Esophagus squamous epithelium (tissue), 5 donors: ENCODE measurements around the gene SIRPG. TPM values are rescaled to one million over a fixed set of nuclear protein-coding genes. Genes with fewer than 3 reads are reported as not detected.
"Not testable (repeated sequence)": the region's sequence is repeated elsewhere in the genome, so short reads cannot be mapped to it uniquely, and the experiment has no call there.

ENCODE experiments used
- DNase-seq: peaks from one replicate; lab custom pipeline; 2025; lab: John Stamatoyannopoulos, UW
- H3K27ac ChIP-seq, 4 donors: fragments of 200-600 bp; sonication (generic); one replicate each; pipeline ENCODE4 v1.5.1; 2016 to 2019; ENCODE audit warnings: mild to moderate bottlenecking in 1 of 4
- H3K27me3 ChIP-seq, 4 donors: fragments of 200-600 bp; sonication (generic); 1 replicate in 3 of 4; 2 replicates in 1 of 4; pipeline versions ENCODE4 v1.5.1 to v1.6.0; 2017 to 2021; ENCODE audit warnings: antibody characterized with exemption in 1 of 4
- H3K36me3 ChIP-seq, 3 donors: fragments of 200-600 bp; sonication (generic); one replicate each; pipeline ENCODE4 v1.5.1; 2016 to 2019
- H3K4me1 ChIP-seq, 3 donors: fragments of 200-600 bp; sonication (generic); one replicate each; pipeline ENCODE4 v1.5.1; 2017 to 2019
- H3K4me3 ChIP-seq, 4 donors: fragments of 200-600 bp; sonication (generic); 1 replicate in 3 of 4; 2 replicates in 1 of 4; pipeline ENCODE4 v1.5.1; 2016 to 2019; ENCODE audit warnings: mild to moderate bottlenecking in 2 of 4, moderate library complexity in 1 of 4
- H3K9me3 ChIP-seq, 3 donors: fragments of 200-600 bp; sonication (generic); one replicate each; pipeline ENCODE4 v1.5.1; 2016 to 2019
- CTCF ChIP-seq, 6 experiments: fragments of 450-650 bp in 4 of 6; fragments of 200-600 bp in 2 of 6; sonication (generic) in 2 of 6; IDR thresholded peaks; one replicate each; pipeline ENCODE4 v1.5.1; 2016 to 2019; ENCODE audit warnings: antibody characterized with exemption in 6 of 6, mild to moderate bottlenecking in 4 of 6, moderate library complexity in 4 of 6
- POLR2A ChIP-seq, 4 donors: fragments of 450-650 bp; IDR thresholded peaks; one replicate each; pipeline ENCODE4 v1.6.1; 2017; ENCODE audit warnings: antibody characterized with exemption in 4 of 4, mild to moderate bottlenecking in 4 of 4, moderate library complexity in 3 of 4
- WGBS, 2 donors: methylation state at CpG; one replicate each; pipeline ENCODE4 v1.1.5; 2018; 5-methylcytosine and 5-hydroxymethylcytosine counted together
- intact Hi-C: fragments of 100-400 bp; cut with DNase I; formaldehyde crosslinking; loops from one replicate; pipeline ENCODE4 v1.15.0; 2022
- total RNA-seq, 4 donors: library from RNA; depleted of rRNA; stranded (reverse); fragments of >200 nt; gene quantifications; one replicate each; pipeline ENCODE4 v1.1.0, GENCODE V29; 2016
- donor health status: DM: yes; HTN: yes; CAD: no.

Gene SIRPG
- total RNA-seq, 4 donors from 2014 or later: 1.1 to 1.7 (median 1.5) TPM; not detected in 1

GRCh38 chr20:1619861-1620444, 37.6 kb downstream of the SIRPG start, which contains the start of gene SIRPB1:
TSS of gene SIRPB1 (minus strand) at chr20:1620009. CDS start at chr20:1619944, 65 bp downstream.
- Histone ChIP-seq H3K9me3 (no peaks in the 10 kb centered on the region), H3K27me3 (peaks cover 0 to 4% (median 0%) of the 10 kb centered on the region in 4 donors), H3K4me1 (no peaks in the 10 kb centered on the region), H3K27ac (peak within 1 kb of the TSS in 1 of 4 donors; percentile 6), H3K4me3 (no peak within 1 kb of the TSS), H3K36me3 (no peaks in the 10 kb centered on the region)
- 54 to 61% methylated on average over 4 to 5 of the region's 5 CpGs for WGBS, 2 donors
- DNase-seq: no peak
- intact Hi-C loops: no loop called here
- TF ChIP-seq CTCF (IDR thresholded peaks at IDR 0.05) (no peak), POLR2A (IDR thresholded peaks at IDR 0.05) (no peak)

GRCh38 chr20:1618954-1619540, 38.5 kb downstream of the SIRPG start:
- Histone ChIP-seq H3K27me3 (peaks cover 0 to 4% (median 0%) of the 10 kb centered on the region in 4 donors), H3K27ac (peak overlapping the region in 1 of 4 donors; percentile 6), H3K9me3 (no peaks in the 10 kb centered on the region), H3K36me3 (no peaks in the 10 kb centered on the region), H3K4me3 (no peak overlapping the region), H3K4me1 (no peaks in the 10 kb centered on the region)
- intact Hi-C loops: no loop called here
- TF ChIP-seq POLR2A (IDR thresholded peaks at IDR 0.05): no peak
- no peak for DNase-seq

GRCh38 chr20:1618479-1618878, 39.1 kb downstream of the SIRPG start:
- Histone ChIP-seq H3K9me3 (no peaks in the 10 kb centered on the region), H3K4me1 (no peaks in the 10 kb centered on the region), H3K4me3 (no peak overlapping the region), H3K27me3 (peaks cover 0 to 4% (median 0%) of the 10 kb centered on the region in 4 donors), H3K27ac (no peak overlapping the region), H3K36me3 (no peaks in the 10 kb centered on the region)
- no peak for DNase-seq
- TF ChIP-seq CTCF (IDR thresholded peaks at IDR 0.05) (no peak), POLR2A (IDR thresholded peaks at IDR 0.05) (no peak)
- intact Hi-C loops: no loop called here

GRCh38 chr20:1616858-1617434, 40.6 kb downstream of the SIRPG start:
- Histone ChIP-seq H3K9me3 (no peaks in the 10 kb centered on the region), H3K36me3 (no peaks in the 10 kb centered on the region), H3K4me1 (no peaks in the 10 kb centered on the region), H3K27ac (no peak overlapping the region), H3K4me3 (no peak overlapping the region), H3K27me3 (peaks cover 0 to 4% (median 0%) of the 10 kb centered on the region in 4 donors)
- intact Hi-C loops: no loop called here
- no peak for DNase-seq
- no peak for TF ChIP-seq POLR2A (IDR thresholded peaks at IDR 0.05)
- TF ChIP-seq CTCF (IDR thresholded peaks at IDR 0.05): no peak

- 40% methylated on average over 1 of the region's 5 CpGs; no CpG with 5 or more reads in 1 of the 2 donors for WGBS, 2 donors
- intact Hi-C loops: not testable (repeated sequence)
Observed at GRCh38 chr20:1610404-1610803, 47.2 kb downstream of the SIRPG start.

GRCh38 chr20:1608678-1609347, 48.8 kb downstream of the SIRPG start:
- H3K4me1 ChIP-seq, H3K27me3 ChIP-seq, H3K9me3 ChIP-seq, H3K4me3 ChIP-seq, H3K36me3 ChIP-seq, H3K27ac ChIP-seq, DNase-seq, intact Hi-C loops: not testable (repeated sequence)
- no CpG with 5 or more reads among the region's 5 CpGs for WGBS, 2 donors

More at GRCh38 chr20:1610404-1610803, 47.2 kb downstream of the SIRPG start:
- not testable (repeated sequence) for H3K27me3 ChIP-seq, DNase-seq, H3K4me3 ChIP-seq, H3K27ac ChIP-seq, H3K4me1 ChIP-seq, H3K36me3 ChIP-seq, H3K9me3 ChIP-seq
